Esophagus muscularis mucosa (tissue), 3 donors: ENCODE measurements around the gene ZSWIM1.

Source experiments
- POLR2A ChIP-seq: fragments of 450-650 bp; IDR thresholded peaks from one replicate; pipeline ENCODE4 v1.6.1; 2017; ENCODE audit warnings: antibody characterized with exemption, moderate library complexity, mild to moderate bottlenecking, low read depth
- POLR2AphosphoS5 ChIP-seq, 2 donors: sonication (generic); formaldehyde crosslinking; IDR thresholded peaks; one replicate each; pipeline ENCODE4 v1.6.1; 2017; ENCODE audit warnings: antibody characterized with exemption in 2 of 2
- TF ChIP-seq, protein P1 (sequence below), 3 experiments: fragments of 200-600 bp in 2 of 3; fragments of 450-650 bp in 1 of 3; sonication (generic) in 2 of 3; IDR thresholded peaks; one replicate each; pipeline ENCODE4 v1.5.1; 2017 to 2019; ENCODE audit warnings: antibody characterized with exemption in 3 of 3, mild to moderate bottlenecking in 2 of 3, moderate library complexity in 1 of 3

DNA sequence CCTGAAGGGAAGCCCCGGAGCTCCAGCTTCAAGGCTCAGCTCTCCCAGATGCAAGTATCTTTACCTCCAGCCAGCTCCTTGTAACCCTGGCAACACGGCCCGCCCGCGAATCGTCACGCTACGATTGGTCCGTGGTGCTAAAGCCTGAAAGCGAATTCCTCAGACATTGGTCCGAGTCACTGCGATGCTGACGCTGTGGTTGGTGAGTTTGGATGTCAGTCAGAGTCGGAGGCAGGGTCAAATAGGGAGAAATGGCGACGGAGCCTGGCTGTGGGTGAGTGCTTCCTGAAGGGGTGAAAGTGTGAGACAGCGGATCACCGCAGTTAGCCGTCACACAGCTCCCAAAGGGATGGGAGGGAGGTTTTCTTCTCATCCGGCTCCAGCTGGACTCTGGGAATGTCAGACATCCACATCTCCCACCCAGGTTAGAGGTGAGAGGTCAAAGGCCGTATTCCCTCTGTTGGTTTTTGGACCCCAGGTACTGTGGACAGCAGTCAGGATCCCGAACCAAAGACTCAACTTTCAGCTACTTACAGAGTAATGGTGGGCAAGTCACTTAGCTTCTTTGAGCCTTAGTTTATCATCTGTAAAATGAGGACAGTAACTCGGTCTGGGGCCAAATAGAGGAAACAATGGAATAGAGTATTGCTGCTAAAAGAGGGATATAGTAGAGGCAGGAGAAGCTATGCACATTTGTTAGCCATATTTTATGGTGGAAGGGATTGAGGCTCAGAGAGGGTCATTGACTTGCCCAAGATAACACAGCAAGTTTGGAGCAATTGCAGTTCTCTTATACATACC, at the start of gene ZSWIM1:
- TF ChIP-seq, protein P1, sequence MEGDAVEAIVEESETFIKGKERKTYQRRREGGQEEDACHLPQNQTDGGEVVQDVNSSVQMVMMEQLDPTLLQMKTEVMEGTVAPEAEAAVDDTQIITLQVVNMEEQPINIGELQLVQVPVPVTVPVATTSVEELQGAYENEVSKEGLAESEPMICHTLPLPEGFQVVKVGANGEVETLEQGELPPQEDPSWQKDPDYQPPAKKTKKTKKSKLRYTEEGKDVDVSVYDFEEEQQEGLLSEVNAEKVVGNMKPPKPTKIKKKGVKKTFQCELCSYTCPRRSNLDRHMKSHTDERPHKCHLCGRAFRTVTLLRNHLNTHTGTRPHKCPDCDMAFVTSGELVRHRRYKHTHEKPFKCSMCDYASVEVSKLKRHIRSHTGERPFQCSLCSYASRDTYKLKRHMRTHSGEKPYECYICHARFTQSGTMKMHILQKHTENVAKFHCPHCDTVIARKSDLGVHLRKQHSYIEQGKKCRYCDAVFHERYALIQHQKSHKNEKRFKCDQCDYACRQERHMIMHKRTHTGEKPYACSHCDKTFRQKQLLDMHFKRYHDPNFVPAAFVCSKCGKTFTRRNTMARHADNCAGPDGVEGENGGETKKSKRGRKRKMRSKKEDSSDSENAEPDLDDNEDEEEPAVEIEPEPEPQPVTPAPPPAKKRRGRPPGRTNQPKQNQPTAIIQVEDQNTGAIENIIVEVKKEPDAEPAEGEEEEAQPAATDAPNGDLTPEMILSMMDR (IDR thresholded peaks at IDR 0.05) = no peak
- TF ChIP-seq POLR2A (peak; percentile 16), POLR2AphosphoS5 (IDR thresholded peaks at IDR 0.05) (peak; percentile 86)
